Activated CD4-positive, alpha-beta memory T cell treated with anti-CD3 and anti-CD28 coated beads for 36 hours (primary cell): ENCODE results near the gene WWC2. TPM values are rescaled to one million over a fixed set of nuclear protein-coding genes. Genes with fewer than 3 reads are reported as not detected.
"Not testable (repeated sequence)": the region's sequence is repeated elsewhere in the genome, so short reads cannot be mapped to it uniquely, and the experiment has no call there.

ENCODE experiments used
- CTCF ChIA-PET: fragments of 350-600 bp; sonication (Branson Sonifier 250); formaldehyde crosslinking; loops from one replicate; lab custom pipeline; 2021; ENCODE audit warnings: antibody characterized with exemption, inconsistent platforms; lab: Charles Lee
- POLR2A ChIA-PET: fragments of 350-600 bp; sonication (Branson Sonifier 250); formaldehyde crosslinking; loops from one replicate; lab custom pipeline; 2021; ENCODE audit warnings: antibody characterized with exemption; lab: Charles Lee
- DNase-seq: peaks from one replicate; pipeline ENCODE4 v3.0.0-alpha.2; 2020
- H3K27ac Mint-ChIP-seq: one replicate; pipeline ENCODE4 v1.8.0; 2021; ENCODE audit warnings: mixed read lengths
- H3K27me3 Mint-ChIP-seq: one replicate; pipeline ENCODE4 v1.8.0; 2021; ENCODE audit warnings: mixed read lengths
- H3K36me3 Mint-ChIP-seq: one replicate; pipeline ENCODE4 v1.8.0; 2021; ENCODE audit warnings: mixed read lengths
- H3K4me1 Mint-ChIP-seq: one replicate; pipeline ENCODE4 v1.8.0; 2021; ENCODE audit warnings: low read depth, mixed read lengths
- H3K4me3 Mint-ChIP-seq: one replicate; pipeline ENCODE4 v1.8.0; 2021; ENCODE audit warnings: mild to moderate bottlenecking, mixed read lengths
- H3K9me3 Mint-ChIP-seq: one replicate; pipeline ENCODE4 v1.8.0; 2021; ENCODE audit warnings: mixed read lengths
- intact Hi-C: fragments of 100-400 bp; cut with micrococcal nuclease; formaldehyde crosslinking; loops from one replicate; pipeline ENCODE4 v1.15.1; 2023
- total RNA-seq, 2 experiments: library from RNA; stranded (reverse); gene quantifications; one replicate each; pipeline ENCODE4 v1.2.3, GENCODE V29; 2021

WWC2 gene
- total RNA-seq, 2 experiments from 2014 or later: 3.6 to 5.4 TPM

DNA sequence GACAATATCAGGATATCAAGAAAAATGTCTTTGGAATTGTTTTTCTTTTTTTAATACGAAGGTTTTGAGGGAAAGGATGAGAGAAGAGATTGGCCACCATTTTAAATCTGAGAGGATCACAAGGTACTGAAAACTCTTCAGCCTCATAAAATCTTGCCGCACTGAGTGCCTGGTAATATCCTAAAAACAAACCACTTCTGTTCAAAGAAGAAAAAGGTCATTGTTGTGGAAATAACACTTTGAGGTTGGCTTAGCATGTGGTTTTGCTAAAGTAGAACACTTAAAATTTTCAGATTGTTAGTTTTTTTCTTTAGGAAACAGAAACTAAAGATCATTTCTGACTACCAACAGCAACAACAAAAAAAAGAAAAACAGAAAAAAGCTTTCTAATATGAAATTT lies 222.0 kb downstream of the WWC2 start:
- CTCF ChIA-PET: no interaction called here
- no peaks in the 10 kb centered on the region for H3K9me3 Mint-ChIP-seq
- peaks cover 3% of the 10 kb centered on the region for H3K27me3 Mint-ChIP-seq
- H3K4me3 Mint-ChIP-seq: no peak overlapping the region
- POLR2A ChIA-PET: no interaction called here
- H3K4me1 Mint-ChIP-seq: peaks cover 4% of the 10 kb centered on the region
- H3K36me3 Mint-ChIP-seq: no peaks in the 10 kb centered on the region
- intact Hi-C loops: no loop called here
- no peak for DNase-seq
- no peak overlapping the region for H3K27ac Mint-ChIP-seq

DNA sequence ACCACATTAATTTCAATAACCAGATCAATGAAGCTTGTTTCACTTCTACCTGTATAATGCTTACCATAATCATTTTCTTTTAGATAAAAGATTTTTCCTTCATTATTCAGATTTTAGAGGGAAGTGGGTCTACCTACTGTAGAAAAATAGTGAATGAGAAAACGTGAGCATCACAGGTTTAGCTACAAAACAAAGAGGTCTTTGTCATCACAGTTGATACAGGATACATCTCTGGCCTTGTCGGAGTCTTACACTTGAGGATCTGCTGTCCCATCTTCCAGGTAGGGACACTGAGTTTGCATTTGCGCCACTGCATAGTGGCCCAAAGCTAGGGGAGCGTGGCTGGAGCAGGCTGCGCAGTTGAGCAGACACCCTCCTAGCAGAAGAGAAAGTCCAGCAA lies 222.5 kb downstream of the WWC2 start:
- Mint-ChIP-seq H3K27me3 (peaks cover 6% of the 10 kb centered on the region), H3K4me1 (peaks cover 4% of the 10 kb centered on the region), H3K36me3 (no peaks in the 10 kb centered on the region), H3K27ac (no peak overlapping the region), H3K9me3 (no peaks in the 10 kb centered on the region), H3K4me3 (no peak overlapping the region)
- POLR2A ChIA-PET: no interaction called here
- CTCF ChIA-PET: no interaction called here
- intact Hi-C loops: no loop called here
- no peak for DNase-seq

DNA sequence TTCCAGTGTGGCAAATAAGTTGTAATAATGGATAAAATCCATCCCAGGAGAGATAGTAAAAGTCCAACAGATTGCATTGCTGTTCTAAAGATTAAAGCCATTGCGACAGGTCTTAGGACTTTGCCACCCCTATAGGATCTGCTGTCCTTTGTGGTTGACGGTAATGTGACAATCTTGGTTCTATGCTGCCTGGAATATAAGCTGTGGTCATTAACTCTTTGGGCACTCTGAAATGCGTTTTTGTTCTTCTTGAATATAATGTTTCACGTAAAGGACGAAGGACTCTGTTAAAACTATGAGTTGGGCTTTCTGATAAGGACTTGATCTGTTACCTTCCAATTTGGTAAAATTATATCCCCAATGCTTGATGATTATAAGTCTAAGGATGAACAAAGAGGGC lies 223.3 kb downstream of the WWC2 start, which contains the start of gene CLDN24:
Gene CLDN24 (minus strand): TSS at position 101 of the 400 bp plus-strand sequence. CDS start 0 bp downstream, at position 101.
- POLR2A ChIA-PET: no interaction called here
- Mint-ChIP-seq H3K27ac (no peak within 1 kb of the TSS), H3K27me3 (peaks cover 7% of the 10 kb centered on the region)

DNA sequence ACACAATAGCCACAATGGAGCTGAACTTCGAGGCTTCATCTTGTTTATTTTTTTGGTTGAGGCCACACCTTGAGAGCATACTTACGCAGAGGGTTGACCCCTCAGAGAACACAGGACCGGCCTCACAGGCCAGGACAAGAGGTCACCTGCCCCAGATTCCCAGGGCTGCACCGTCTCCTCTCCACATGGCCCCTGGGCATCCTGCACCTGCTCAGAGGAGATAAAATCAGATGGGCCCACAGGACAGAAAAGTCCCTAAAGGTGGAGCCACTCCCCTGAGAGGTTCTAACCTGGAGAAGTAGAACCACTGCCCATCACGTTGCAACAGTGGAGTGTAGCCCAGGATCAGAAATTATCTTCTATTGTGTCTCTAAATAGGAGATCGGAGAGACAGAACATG lies 224.2 kb downstream of the WWC2 start:
- POLR2A ChIA-PET: no interaction called here
- Mint-ChIP-seq H3K4me3 (no peak overlapping the region), H3K4me1 (peaks cover 4% of the 10 kb centered on the region), H3K9me3 (no peaks in the 10 kb centered on the region), H3K27ac (no peak overlapping the region), H3K27me3 (peaks cover 7% of the 10 kb centered on the region), H3K36me3 (no peaks in the 10 kb centered on the region)
- CTCF ChIA-PET: no interaction called here
- no peak for DNase-seq
- intact Hi-C loops: no loop called here

More for the DNA sequence above, 223.3 kb downstream of the WWC2 start, which contains the start of gene CLDN24:
- no peaks in the 10 kb centered on the region for H3K9me3 Mint-ChIP-seq
- H3K4me3 Mint-ChIP-seq: no peak within 1 kb of the TSS
- intact Hi-C loops: no loop called here
- CTCF ChIA-PET: no interaction called here
- DNase-seq: no peak
- H3K4me1 Mint-ChIP-seq: peaks cover 4% of the 10 kb centered on the region
- H3K36me3 Mint-ChIP-seq: no peaks in the 10 kb centered on the region

DNA sequence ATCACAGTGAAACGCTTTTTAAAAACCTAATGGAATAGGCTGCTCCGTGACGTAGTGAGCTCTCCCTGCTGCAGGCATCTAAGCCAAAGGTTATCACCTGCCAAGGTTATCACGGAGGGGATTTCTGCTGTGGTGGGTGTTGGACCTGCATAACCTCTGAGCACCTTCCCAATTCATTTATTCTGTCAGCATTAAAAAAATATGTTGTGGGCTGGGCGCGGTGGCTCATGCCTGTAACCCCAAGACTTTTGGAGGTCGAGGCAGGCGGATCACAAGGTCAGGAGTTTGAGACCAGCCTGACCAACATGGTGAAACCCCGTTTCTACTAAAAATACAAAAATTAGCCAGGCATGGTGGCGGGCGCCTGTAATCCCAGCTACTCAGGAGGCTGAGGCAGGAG lies 225.0 kb downstream of the WWC2 start:
- DNase-seq, H3K9me3 Mint-ChIP-seq, H3K27ac Mint-ChIP-seq, H3K36me3 Mint-ChIP-seq, POLR2A ChIA-PET, H3K27me3 Mint-ChIP-seq, CTCF ChIA-PET, H3K4me1 Mint-ChIP-seq, H3K4me3 Mint-ChIP-seq, intact Hi-C loops: not testable (repeated sequence)

DNA sequence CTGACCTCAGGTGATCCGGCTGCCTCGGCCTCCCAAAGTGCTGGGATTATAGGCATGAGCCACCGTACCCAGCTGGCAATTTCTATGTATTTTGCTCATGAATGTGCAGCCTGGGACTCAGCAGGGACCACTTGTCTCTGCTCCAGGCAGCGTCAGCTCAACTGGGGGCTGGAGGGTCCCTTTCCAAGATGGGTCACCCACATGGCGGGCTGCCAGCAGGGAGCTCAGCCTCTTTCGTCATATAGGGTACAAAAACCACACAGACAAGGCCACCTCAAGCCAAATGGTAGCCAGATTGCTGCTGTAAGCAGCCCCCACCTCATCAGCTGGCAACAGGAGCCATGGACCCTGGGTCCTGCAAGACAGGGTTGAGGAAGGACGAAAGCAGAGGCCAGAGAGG lies 225.6 kb downstream of the WWC2 start:
- ChIA-PET POLR2A (no interaction called here), CTCF (no interaction called here)
- no peak overlapping the region for H3K4me3 Mint-ChIP-seq
- no peak for DNase-seq
- H3K4me1 Mint-ChIP-seq: peaks cover 4% of the 10 kb centered on the region
- H3K27ac Mint-ChIP-seq: no peak overlapping the region
- H3K36me3 Mint-ChIP-seq: no peaks in the 10 kb centered on the region
- H3K27me3 Mint-ChIP-seq: peaks cover 7% of the 10 kb centered on the region
- H3K9me3 Mint-ChIP-seq: peaks cover 3% of the 10 kb centered on the region
- intact Hi-C loops: no loop called here

DNA sequence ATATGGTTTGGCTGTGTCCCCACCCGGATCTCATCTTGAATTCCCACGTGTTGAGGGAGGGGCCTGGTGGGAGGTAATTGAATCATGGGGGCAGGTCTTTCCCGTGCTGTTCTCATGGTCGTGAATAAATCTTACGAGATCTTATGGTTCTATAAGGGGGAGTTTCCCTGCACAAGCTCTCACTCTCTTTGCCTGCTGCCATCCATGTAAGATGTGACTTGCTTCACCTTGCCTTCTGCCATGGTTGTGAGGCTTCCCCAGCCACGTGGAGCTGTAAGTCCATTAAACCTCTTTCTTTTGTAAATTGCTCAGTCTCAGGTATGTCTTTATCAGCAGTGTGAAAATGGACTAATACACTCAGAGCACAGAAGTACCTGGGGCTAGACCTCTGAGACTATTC lies 227.3 kb downstream of the WWC2 start:
- POLR2A ChIA-PET, DNase-seq, H3K27ac Mint-ChIP-seq, H3K9me3 Mint-ChIP-seq, H3K27me3 Mint-ChIP-seq, H3K36me3 Mint-ChIP-seq, H3K4me1 Mint-ChIP-seq, intact Hi-C loops, CTCF ChIA-PET, H3K4me3 Mint-ChIP-seq: not testable (repeated sequence)

DNA sequence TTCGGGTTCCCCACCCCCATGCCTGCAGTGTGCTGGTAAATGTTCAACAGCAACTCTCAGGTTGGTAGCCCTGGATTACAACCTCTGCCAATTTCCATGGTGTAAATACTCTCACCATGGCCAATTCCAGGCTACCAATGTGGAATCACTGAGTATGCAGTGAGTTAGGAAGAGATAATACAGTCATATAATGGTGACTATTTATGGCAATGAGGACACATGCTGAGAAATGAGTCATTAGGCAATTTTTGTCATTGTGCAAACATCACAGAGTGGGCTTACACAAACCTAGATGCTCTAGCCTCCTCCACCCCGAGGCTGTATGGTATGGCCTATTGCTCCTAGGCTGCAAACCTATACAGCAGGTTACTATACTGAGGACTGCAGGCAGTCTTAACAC lies 227.8 kb downstream of the WWC2 start:
- intact Hi-C loops: no loop called here
- Mint-ChIP-seq H3K36me3 (no peaks in the 10 kb centered on the region), H3K9me3 (peaks cover 3% of the 10 kb centered on the region), H3K4me1 (no peaks in the 10 kb centered on the region), H3K27me3 (peaks cover 7% of the 10 kb centered on the region), H3K4me3 (no peak overlapping the region), H3K27ac (no peak overlapping the region)
- ChIA-PET POLR2A (no interaction called here), CTCF (no interaction called here)
- DNase-seq: no peak

DNA sequence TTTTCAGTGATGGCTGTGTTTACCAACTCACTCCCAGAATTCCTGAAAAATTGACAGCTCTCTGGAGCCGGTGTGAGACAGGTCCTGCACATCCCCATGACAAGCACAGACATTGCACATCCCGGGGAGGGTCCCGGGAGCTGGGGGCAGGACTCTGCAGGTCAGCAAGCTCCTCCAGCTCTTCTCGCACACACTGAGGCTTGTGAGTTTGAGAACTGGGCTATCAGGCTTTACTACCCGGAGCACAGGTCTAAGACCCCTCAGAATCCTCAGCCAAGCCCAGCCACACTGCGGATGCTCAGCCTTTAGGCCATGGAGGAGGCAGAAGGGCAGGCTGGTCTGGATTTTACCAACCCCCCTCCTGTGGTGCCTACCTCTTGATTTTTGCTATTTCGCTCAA lies 228.8 kb downstream of the WWC2 start:
- DNase-seq: peak; percentile 5
- Mint-ChIP-seq H3K9me3 (peaks cover 3% of the 10 kb centered on the region), H3K27ac (no peak overlapping the region), H3K36me3 (no peaks in the 10 kb centered on the region), H3K4me1 (no peaks in the 10 kb centered on the region), H3K27me3 (peaks cover 8% of the 10 kb centered on the region), H3K4me3 (no peak overlapping the region)
- intact Hi-C loops: no loop called here
- ChIA-PET POLR2A (no interaction called here), CTCF (no interaction called here)

DNA sequence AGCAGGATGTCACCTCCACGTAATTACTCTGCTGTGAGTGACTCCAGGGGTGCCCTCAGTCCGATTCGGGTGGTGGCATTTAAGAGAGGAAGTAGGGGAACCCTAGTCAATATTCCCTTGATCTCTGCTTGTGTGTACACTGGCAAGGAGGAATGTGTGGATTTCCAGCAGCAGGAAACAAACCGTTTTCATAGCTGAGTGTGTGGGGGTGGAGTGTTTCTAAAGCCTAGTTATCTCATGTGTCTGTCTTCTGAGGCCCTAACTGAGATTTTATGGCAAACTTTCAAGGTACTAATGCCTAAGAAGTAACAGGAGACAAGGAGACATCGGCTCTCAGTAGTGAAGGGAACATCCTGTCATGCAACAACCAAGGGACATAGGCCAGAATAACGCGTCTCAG lies 229.8 kb downstream of the WWC2 start:
- ChIA-PET POLR2A (no interaction called here), CTCF (no interaction called here)
- H3K4me3 Mint-ChIP-seq: no peak overlapping the region
- peaks cover 3% of the 10 kb centered on the region for H3K9me3 Mint-ChIP-seq
- H3K27me3 Mint-ChIP-seq: peaks cover 14% of the 10 kb centered on the region
- no peaks in the 10 kb centered on the region for H3K36me3 Mint-ChIP-seq
- intact Hi-C loops: no loop called here
- H3K4me1 Mint-ChIP-seq: no peaks in the 10 kb centered on the region
- no peak overlapping the region for H3K27ac Mint-ChIP-seq
- no peak for DNase-seq

DNA sequence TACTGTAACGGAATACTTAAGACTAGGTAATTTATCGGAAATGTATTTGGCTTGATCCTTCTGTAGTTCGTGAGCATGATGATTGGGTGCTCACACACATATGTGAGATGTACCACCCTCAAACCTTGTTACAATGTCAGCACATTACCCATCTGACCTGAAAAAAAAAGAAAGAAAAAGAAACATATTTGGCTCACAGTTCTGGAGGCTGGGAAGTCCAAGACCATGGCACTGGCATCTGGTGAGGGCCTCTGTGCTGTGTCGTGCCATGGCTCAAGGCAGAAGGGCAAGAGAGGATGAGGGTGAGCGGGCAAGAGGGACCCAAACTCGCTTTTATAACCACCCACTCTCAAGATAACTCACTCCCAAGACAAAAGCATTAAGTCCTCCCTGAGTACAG lies 230.2 kb downstream of the WWC2 start:
- H3K27ac Mint-ChIP-seq: no peak overlapping the region
- ChIA-PET CTCF (no interaction called here), POLR2A (no interaction called here)
- no peak for DNase-seq
- intact Hi-C loops: no loop called here
- H3K4me1 Mint-ChIP-seq: no peaks in the 10 kb centered on the region
- H3K27me3 Mint-ChIP-seq: peaks cover 18% of the 10 kb centered on the region
- peaks cover 3% of the 10 kb centered on the region for H3K9me3 Mint-ChIP-seq
- H3K4me3 Mint-ChIP-seq: no peak overlapping the region
- H3K36me3 Mint-ChIP-seq: no peaks in the 10 kb centered on the region

DNA sequence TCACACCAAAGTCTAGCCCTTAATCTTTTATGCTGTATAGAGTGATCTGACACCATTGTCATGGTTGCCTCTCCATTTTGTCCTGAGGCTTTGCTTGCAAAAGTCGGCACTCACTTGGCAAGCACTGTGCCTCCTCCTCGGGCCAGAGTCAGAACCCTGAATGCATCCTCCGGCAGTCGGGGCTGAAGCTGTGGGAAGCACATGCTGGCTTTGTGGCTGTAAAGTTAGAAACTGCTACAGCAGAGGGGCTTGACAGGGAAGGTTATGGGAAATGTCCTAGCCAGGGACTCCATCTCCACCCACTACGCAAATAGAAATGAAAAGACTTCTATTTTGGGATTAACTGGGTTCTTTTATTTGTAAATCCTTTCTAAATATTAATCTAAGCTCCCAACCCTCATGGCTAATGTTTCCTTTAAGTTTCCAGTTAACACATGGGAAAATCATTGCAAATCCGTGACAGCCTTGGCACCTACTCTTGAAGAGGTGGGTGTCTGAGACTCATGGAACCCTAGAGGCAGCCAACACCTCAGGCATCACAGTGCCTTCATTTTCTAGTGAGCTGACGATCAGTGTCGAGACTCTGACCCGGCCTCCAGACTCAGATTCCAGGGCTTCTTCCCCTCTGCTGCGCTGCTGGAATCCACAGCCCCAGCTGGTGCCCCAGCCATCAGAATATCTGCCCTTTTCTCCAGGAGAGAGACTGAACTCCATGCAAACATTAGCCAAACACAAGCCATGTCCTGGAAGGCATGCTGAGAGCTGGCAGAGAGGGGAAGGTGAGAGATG lies 231.1 kb downstream of the WWC2 start:
- Mint-ChIP-seq H3K36me3 (no peaks in the 10 kb centered on the region), H3K27ac (no peak overlapping the region), H3K4me3 (no peak overlapping the region), H3K27me3 (peaks cover 16% of the 10 kb centered on the region), H3K4me1 (no peaks in the 10 kb centered on the region), H3K9me3 (peaks cover 3% of the 10 kb centered on the region)
- ChIA-PET CTCF (no interaction called here), POLR2A (no interaction called here)
- intact Hi-C loops: no loop called here
- DNase-seq: peak; percentile 5

DNA sequence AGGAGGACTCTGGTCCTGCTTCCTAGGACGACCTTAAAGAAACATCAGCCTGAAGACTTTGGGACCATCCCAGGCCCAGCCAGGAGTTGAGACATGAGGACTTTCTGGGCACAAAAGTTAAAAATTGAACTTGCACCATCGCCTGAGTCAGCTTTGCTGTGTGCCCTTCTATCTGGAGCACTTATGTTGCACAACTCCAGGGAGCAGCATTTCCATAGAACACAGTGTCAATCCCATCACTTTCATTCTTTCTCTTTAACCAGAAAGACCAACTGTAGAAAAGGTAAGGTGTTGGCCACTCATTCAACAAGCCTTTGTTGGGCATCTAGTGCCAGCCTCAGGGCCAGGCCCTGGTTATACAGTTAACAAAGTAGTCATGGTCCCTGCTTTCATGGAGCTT lies 231.8 kb downstream of the WWC2 start:
- H3K4me1 Mint-ChIP-seq: peaks cover 5% of the 10 kb centered on the region
- intact Hi-C loops: no loop called here
- DNase-seq: no peak
- no peak overlapping the region for H3K4me3 Mint-ChIP-seq
- peaks cover 3% of the 10 kb centered on the region for H3K9me3 Mint-ChIP-seq
- H3K36me3 Mint-ChIP-seq: no peaks in the 10 kb centered on the region
- H3K27me3 Mint-ChIP-seq: peaks cover 16% of the 10 kb centered on the region
- H3K27ac Mint-ChIP-seq: no peak overlapping the region
- ChIA-PET POLR2A (no interaction called here), CTCF (no interaction called here)
